ENCODE data around the gene OLIG3.

OLIG3 gene

GRCh38 chr6:137490006-137490905 is 3.9 kb downstream of the OLIG3 start:
- TF ChIP-seq FOXP2 (optimal IDR thresholded peaks at IDR 0.05; ENCODE audit: borderline replicate concordance, extremely low read depth, extremely low read length, insufficient read depth): no peak
- no peak for TF ChIP-seq REST (IDR thresholded peaks at IDR 0.05; ENCODE audit: insufficient read depth in 1 of 2, low read depth in 2 of 2, low read length in 2 of 2)

DNA sequence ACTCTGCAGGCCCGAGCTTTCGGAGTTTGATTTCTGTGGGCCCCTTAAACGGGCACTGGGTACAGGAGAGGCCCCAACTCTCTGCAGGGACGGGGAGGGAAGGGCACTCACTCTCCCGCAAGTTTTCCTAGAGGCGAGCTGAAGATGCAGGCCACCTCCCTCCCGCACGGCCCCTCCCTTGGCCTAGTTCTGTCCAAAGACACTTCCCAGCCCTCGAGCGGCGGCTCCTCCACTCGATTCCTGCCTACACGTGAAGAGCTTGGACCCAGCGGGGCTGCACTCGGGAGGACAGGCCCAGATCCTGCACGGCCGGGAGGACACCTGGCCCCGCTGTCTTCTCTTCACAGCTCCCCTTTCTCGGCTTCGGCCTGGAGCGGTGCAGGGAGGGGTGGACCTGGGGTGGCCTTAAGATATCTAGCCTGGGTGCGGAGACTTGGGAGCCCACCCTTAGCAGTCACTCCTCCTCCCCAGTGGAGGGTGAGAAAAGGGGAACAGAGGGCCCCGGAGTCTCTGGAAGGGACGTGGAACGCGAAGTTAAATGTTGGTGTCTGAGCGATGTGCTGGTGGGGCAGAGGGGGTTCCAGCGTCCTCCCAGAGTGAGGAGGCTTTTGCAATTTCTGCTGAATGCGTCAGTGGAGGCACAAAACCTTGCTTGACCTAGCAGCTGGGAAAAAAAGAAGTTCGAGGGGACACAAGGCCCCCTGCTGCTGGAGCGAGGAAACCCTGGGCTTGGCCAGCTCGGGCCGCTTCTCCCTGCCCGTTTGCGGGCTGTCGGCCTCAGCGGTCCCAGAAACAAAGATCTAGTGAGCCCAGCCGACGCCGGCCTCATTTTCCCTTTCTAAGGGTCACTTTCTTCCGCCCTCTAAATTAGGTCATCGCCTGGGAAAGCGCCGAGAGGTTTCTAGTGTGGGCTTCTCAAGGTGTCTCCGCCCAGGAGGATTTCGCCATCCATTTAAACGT is 4.9 kb downstream of the OLIG3 start:
- TF ChIP-seq SIN3A (IDR thresholded peaks at IDR 0.05; ENCODE audit: borderline replicate concordance, insufficient read depth, low read length) (no peak), FOXP2 (optimal IDR thresholded peaks at IDR 0.05; ENCODE audit: borderline replicate concordance, extremely low read depth, extremely low read length, insufficient read depth) (no peak), POLR2AphosphoS5 (IDR thresholded peaks at IDR 0.05; ENCODE audit: low read depth, low read length) (no peak), REST (IDR thresholded peaks at IDR 0.05; ENCODE audit: insufficient read depth in 1 of 2, low read depth in 2 of 2, low read length in 2 of 2) (no peak), TAF1 (IDR thresholded peaks at IDR 0.05; ENCODE audit: borderline replicate concordance, insufficient read depth, low read length) (no peak)

DNA sequence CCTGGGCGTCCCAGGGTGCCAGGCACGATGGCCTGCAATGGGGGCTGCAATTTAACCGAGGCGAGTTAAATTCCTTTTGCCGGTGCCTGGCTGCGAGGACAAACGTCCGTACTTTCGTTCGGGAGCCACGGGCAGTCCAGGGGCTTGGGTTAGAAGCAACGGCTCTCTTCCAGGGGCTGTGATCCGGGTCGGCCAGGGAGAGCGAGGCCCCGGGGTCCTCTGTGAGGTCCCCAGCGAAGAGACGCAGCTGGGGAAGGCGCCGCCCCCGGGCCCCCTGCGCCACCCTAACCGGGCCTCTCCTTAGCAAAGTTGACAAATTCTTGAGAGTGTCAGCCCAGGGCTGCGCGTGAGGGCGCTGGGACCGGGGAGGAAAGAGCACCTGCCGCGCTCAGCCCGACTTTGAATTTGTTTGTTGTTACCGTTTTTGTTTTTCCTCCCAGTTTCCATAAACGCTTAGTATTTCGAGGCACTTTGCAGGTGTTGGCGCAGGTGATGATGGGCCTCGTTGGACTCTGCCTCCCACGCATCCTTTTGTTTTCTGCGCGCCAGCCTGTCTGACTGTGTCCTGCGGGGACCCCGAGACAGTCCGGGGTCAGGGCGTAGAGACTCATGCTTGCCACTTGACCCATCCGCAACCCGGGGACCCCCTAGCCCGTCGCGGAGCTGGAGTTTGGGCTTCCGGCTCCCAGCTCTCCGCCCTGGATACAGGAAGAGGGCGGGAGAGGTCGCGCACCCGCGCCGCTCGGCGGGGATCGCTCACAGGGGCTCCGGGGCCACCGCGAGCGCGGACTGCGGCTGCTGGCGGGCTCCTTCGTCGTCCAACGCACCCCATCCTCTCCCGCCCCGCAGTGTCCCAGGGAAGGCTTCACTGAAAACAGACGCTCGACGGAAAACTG is 5.8 kb downstream of the OLIG3 start:
- no peak for TF ChIP-seq TAF1 (IDR thresholded peaks at IDR 0.05; ENCODE audit: borderline replicate concordance, insufficient read depth, low read length)
- TF ChIP-seq REST (IDR thresholded peaks at IDR 0.05; ENCODE audit: insufficient read depth in 1 of 2, low read depth in 2 of 2, low read length in 2 of 2): no peak
- TF ChIP-seq SIN3A (IDR thresholded peaks at IDR 0.05; ENCODE audit: borderline replicate concordance, insufficient read depth, low read length): no peak
- no peak for TF ChIP-seq FOXP2 (optimal IDR thresholded peaks at IDR 0.05; ENCODE audit: borderline replicate concordance, extremely low read depth, extremely low read length, insufficient read depth)
- TF ChIP-seq POLR2AphosphoS5 (IDR thresholded peaks at IDR 0.05; ENCODE audit: low read depth, low read length): no peak

DNA sequence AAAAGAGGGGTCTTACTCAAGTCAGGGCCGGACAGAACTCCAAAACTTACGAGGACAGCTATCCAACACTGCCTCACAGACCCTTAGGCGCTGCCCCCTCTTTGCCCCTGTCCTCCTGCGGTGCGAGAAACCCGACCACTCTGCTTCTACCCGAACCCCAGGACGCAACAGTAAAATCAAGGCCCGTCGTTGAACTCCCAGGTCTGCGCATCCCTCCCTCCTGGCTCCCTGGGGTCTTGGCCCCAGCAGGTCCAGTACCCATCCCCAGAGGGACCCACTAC is 6.4 kb downstream of the OLIG3 start:
- TF ChIP-seq TAF1 (IDR thresholded peaks at IDR 0.05; ENCODE audit: borderline replicate concordance, insufficient read depth, low read length) (no peak), SIN3A (IDR thresholded peaks at IDR 0.05; ENCODE audit: borderline replicate concordance, insufficient read depth, low read length) (no peak), FOXP2 (optimal IDR thresholded peaks at IDR 0.05; ENCODE audit: borderline replicate concordance, extremely low read depth, extremely low read length, insufficient read depth) (no peak), POLR2AphosphoS5 (IDR thresholded peaks at IDR 0.05; ENCODE audit: low read depth, low read length) (no peak), REST (IDR thresholded peaks at IDR 0.05; ENCODE audit: insufficient read depth in 1 of 2, low read depth in 2 of 2, low read length in 2 of 2) (no peak)

Measured in PFSK-1 (cell line).